H9 (cell line): ENCODE data around the gene USP47. TPM values are rescaled to one million over a fixed set of nuclear protein-coding genes. Genes with fewer than 3 reads are reported as not detected.

Experiments
- DNase-seq: peaks from one replicate; pipeline ENCODE4 v3.0.0-alpha.2; 2017
- H2AFZ ChIP-seq: one replicate; pipeline ENCODE4 v1.6.1; 2013; ENCODE audit warnings: mild to moderate bottlenecking, low read length, control low read depth, moderate library complexity
- H2AK5ac ChIP-seq: 2 replicates; pipeline ENCODE4 v1.6.1; 2013; ENCODE audit warnings: low read length, control low read depth, mixed read lengths; ENCODE audit not compliant: insufficient read length
- H2BK120ac ChIP-seq: one replicate; pipeline ENCODE4 v1.6.1; 2013; ENCODE audit warnings: low read depth, mild to moderate bottlenecking, low read length, control low read depth, inconsistent platforms; ENCODE audit not compliant: poor library complexity, severe bottlenecking
- H2BK12ac ChIP-seq: 2 replicates; pipeline ENCODE4 v1.6.1; 2013; ENCODE audit warnings: low read length, control low read depth, mixed read lengths, low read depth; ENCODE audit not compliant: insufficient read length
- H2BK15ac ChIP-seq: 2 replicates; pipeline ENCODE4 v1.6.1; 2013; ENCODE audit warnings: low read depth, low read length, control low read depth
- H2BK20ac ChIP-seq: one replicate; pipeline ENCODE4 v1.6.1; 2013; ENCODE audit warnings: low read depth, mild to moderate bottlenecking, low read length, control low read depth, inconsistent platforms; ENCODE audit not compliant: poor library complexity, severe bottlenecking
- H2BK5ac ChIP-seq: 2 replicates; pipeline ENCODE4 v1.6.1; 2013; ENCODE audit warnings: low read length, control low read depth, mixed read lengths; ENCODE audit not compliant: insufficient read length
- H3K14ac ChIP-seq: 2 replicates; pipeline ENCODE4 v1.6.1; 2013; ENCODE audit warnings: low read length, control low read depth; ENCODE audit not compliant: insufficient read depth
- H3K18ac ChIP-seq: 2 replicates; pipeline ENCODE4 v1.6.1; 2013; ENCODE audit warnings: low read depth, mild to moderate bottlenecking, mixed read lengths, low read length, control low read depth; ENCODE audit not compliant: insufficient read length
- H3K23ac ChIP-seq: 2 replicates; pipeline ENCODE4 v1.6.1; 2013; ENCODE audit warnings: low read length, control low read depth, mixed read lengths, low read depth; ENCODE audit not compliant: insufficient read length
- H3K23me2 ChIP-seq: 2 replicates; pipeline ENCODE4 v1.6.1; 2013; ENCODE audit warnings: low read depth, mild to moderate bottlenecking, mixed read lengths, low read length, control low read depth; ENCODE audit not compliant: insufficient read length, poor library complexity, severe bottlenecking
- H3K27ac ChIP-seq: 2 replicates; pipeline ENCODE4 v1.5.1; 2013; ENCODE audit warnings: low read length, control low read depth, mixed read lengths, low read depth; ENCODE audit not compliant: insufficient read length
- H3K27me3 ChIP-seq: 2 replicates; pipeline ENCODE4 v1.6.1; 2013; ENCODE audit warnings: low read length, control low read depth, inconsistent platforms; ENCODE audit not compliant: insufficient read depth
- H3K4ac ChIP-seq: 2 replicates; pipeline ENCODE4 v1.6.1; 2013; ENCODE audit warnings: low read depth, mild to moderate bottlenecking, control low read depth, inconsistent platforms, low read length, moderate library complexity
- H3K4me1 ChIP-seq: 2 replicates; pipeline ENCODE4 v1.6.1; 2013; ENCODE audit warnings: low read length, control low read depth, inconsistent platforms; ENCODE audit not compliant: insufficient read depth
- H3K4me2 ChIP-seq: 2 replicates; pipeline ENCODE4 v1.6.1; 2013; ENCODE audit warnings: low read length, control low read depth, mixed read lengths; ENCODE audit not compliant: insufficient read length, insufficient read depth
- H3K56ac ChIP-seq: 2 replicates; pipeline ENCODE4 v1.6.1; 2013; ENCODE audit warnings: low read depth, mild to moderate bottlenecking, mixed read lengths, low read length, control low read depth; ENCODE audit not compliant: insufficient read length
- H3K79me1 ChIP-seq: 2 replicates; pipeline ENCODE4 v1.6.1; 2013; ENCODE audit warnings: low read depth, mild to moderate bottlenecking, moderate library complexity, low read length, control low read depth, inconsistent platforms; ENCODE audit not compliant: insufficient read depth, poor library complexity, severe bottlenecking
- H3K79me2 ChIP-seq: 2 replicates; pipeline ENCODE4 v1.6.1; 2013; ENCODE audit warnings: low read length, control low read depth, inconsistent platforms; ENCODE audit not compliant: insufficient read depth
- H3K9ac ChIP-seq: 2 replicates; pipeline ENCODE4 v1.6.1; 2013; ENCODE audit warnings: low read length, control low read depth, mixed read lengths; ENCODE audit not compliant: insufficient read length; ENCODE audit errors: extremely low read depth
- H3K9me3 ChIP-seq: one replicate; pipeline ENCODE4 v1.6.1; 2013; ENCODE audit warnings: low read depth, low read length, inconsistent platforms; ENCODE audit not compliant: control insufficient read depth
- H3T11ph ChIP-seq: one replicate; pipeline ENCODE4 v1.6.1; 2013; ENCODE audit warnings: mild to moderate bottlenecking, low read length, control low read depth, inconsistent platforms
- H4K20me1 ChIP-seq: one replicate; pipeline ENCODE4 v1.6.1; 2013; ENCODE audit not compliant: control insufficient read depth, insufficient read length, insufficient read depth
- H4K5ac ChIP-seq: 2 replicates; pipeline ENCODE4 v1.6.1; 2013; ENCODE audit warnings: low read depth, mild to moderate bottlenecking, mixed read lengths, low read length, control low read depth; ENCODE audit not compliant: insufficient read length
- H4K8ac ChIP-seq: replicated peaks from 2 replicates; pipeline ENCODE4 v1.6.1; 2013; ENCODE audit warnings: low read length, control low read depth, mixed read lengths, low read depth; ENCODE audit not compliant: insufficient read length
- H4K91ac ChIP-seq: 2 replicates; pipeline ENCODE4 v1.6.1; 2013; ENCODE audit warnings: low read depth, mild to moderate bottlenecking, moderate library complexity, mixed read lengths, low read length, control low read depth; ENCODE audit not compliant: insufficient read length
- H3K27ac Mint-ChIP-seq, 3 experiments: 2 replicates in 2 of 3; 3 replicates in 1 of 3; pipeline ENCODE4 v1.8.0; 2020 to 2021; ENCODE audit warnings: mixed read lengths in 3 of 3, mild to moderate bottlenecking in 1 of 3, moderate library complexity in 1 of 3
- H3K27me3 Mint-ChIP-seq: 2 replicates; pipeline ENCODE4 v1.8.0; 2021; ENCODE audit warnings: low read depth, mild to moderate bottlenecking, moderate library complexity, mixed read lengths
- H3K36me3 Mint-ChIP-seq, 3 experiments: 2 replicates in 2 of 3; 3 replicates in 1 of 3; pipeline ENCODE4 v1.8.0; 2020 to 2021; ENCODE audit warnings: low read depth in 3 of 3, mixed read lengths in 3 of 3; ENCODE audit not compliant: insufficient read depth in 1 of 3
- H3K4me1 Mint-ChIP-seq, 2 experiments: 2 replicates each; pipeline ENCODE4 v1.8.0; 2020; ENCODE audit warnings: mixed read lengths in 2 of 2
- H3K4me3 Mint-ChIP-seq, 2 experiments: 2 replicates in 1 of 2; 3 replicates in 1 of 2; pipeline ENCODE4 v1.8.0; 2020 to 2021; ENCODE audit warnings: mild to moderate bottlenecking in 2 of 2, mixed read lengths in 2 of 2, moderate library complexity in 1 of 2
- H3K9me3 Mint-ChIP-seq, 2 experiments: 2 replicates in 1 of 2; 3 replicates in 1 of 2; pipeline ENCODE4 v1.8.0; 2020; ENCODE audit warnings: mild to moderate bottlenecking in 2 of 2, mixed read lengths in 2 of 2, moderate library complexity in 1 of 2
- CTCF ChIP-seq: fragments of 200-600 bp; sonication (generic); conservative IDR thresholded peaks from 3 replicates; pipeline ENCODE4 v1.8.0; 2021; ENCODE audit warnings: antibody characterized with exemption, mild to moderate bottlenecking
- WGBS: extraction: QIAGEN DNeasy Blood & Tissue Kit; methylation state at CpG from one replicate; pipeline ENCODE4 v1.1.7; 2013; ENCODE audit warnings: missing lambda C conversion rate, low lambda C conversion rate, mixed read lengths; ENCODE audit not compliant: insufficient read length; ENCODE audit errors: extremely low coverage; 5-methylcytosine and 5-hydroxymethylcytosine counted together
- total RNA-seq: library from RNA; stranded (reverse); gene quantifications from 2 replicates; pipeline ENCODE4 v1.2.1, GENCODE V29; 2021

USP47 gene
- total RNA-seq, 1 experiment from 2014 or later = 26.7 TPM

- H3K4me1 ChIP-seq = peaks cover 5% of the 10 kb centered on the region; the same call in 1 of the 2 replicates
- H3T11ph ChIP-seq = no peak overlapping the region
- TF ChIP-seq CTCF = no peak
- H2BK15ac ChIP-seq = no peak overlapping the region
- no peaks in the 10 kb centered on the region for H3K36me3 Mint-ChIP-seq
- no peak overlapping the region for H3K4ac ChIP-seq
- no peak overlapping the region for H2AFZ ChIP-seq
- no peak overlapping the region for H4K5ac ChIP-seq
- H2BK120ac ChIP-seq = no peak overlapping the region
- H2AK5ac ChIP-seq = no peak overlapping the region
- H3K9me3 ChIP-seq = no peaks in the 10 kb centered on the region
- H3K27me3 ChIP-seq = no peaks in the 10 kb centered on the region
- H3K9me3 Mint-ChIP-seq = no peaks in the 10 kb centered on the region
- H4K91ac ChIP-seq = no peak overlapping the region
- no peak overlapping the region for H3K27ac ChIP-seq
- no peaks in the 10 kb centered on the region for H4K20me1 ChIP-seq
- no peak overlapping the region for H3K14ac ChIP-seq
- H3K9ac ChIP-seq = no peak overlapping the region
- H3K56ac ChIP-seq = no peak overlapping the region
- no peaks in the 10 kb centered on the region for H3K23me2 ChIP-seq
- H4K8ac ChIP-seq = no peak overlapping the region
- peak overlapping the region in 2 of 3 experiments; percentile 21 to 49; a peak in 1 of 7 replicates for H3K27ac Mint-ChIP-seq
- no peaks in the 10 kb centered on the region for H3K79me1 ChIP-seq
- no peaks in the 10 kb centered on the region for H3K27me3 Mint-ChIP-seq
- H3K23ac ChIP-seq = no peak overlapping the region
- H2BK12ac ChIP-seq = no peak overlapping the region
- peaks cover 7% of the 10 kb centered on the region; the same call in 1 of the 2 replicates for H3K79me2 ChIP-seq
- H3K4me1 Mint-ChIP-seq = peaks cover 23 to 32% of the 10 kb centered on the region in 2 experiments
- no CpG with 5 or more reads among the region's 12 CpGs for WGBS
- H3K4me2 ChIP-seq = no peak overlapping the region
- H2BK20ac ChIP-seq = no peak overlapping the region
- no peak overlapping the region for H3K4me3 Mint-ChIP-seq
- no peak for DNase-seq
- H3K18ac ChIP-seq = no peak overlapping the region
- no peak overlapping the region for H2BK5ac ChIP-seq
Measured at GRCh38 chr11:11860103-11860979, 18.6 kb downstream of the USP47 start.
